Transverse colon (tissue), 4 donors: ENCODE data around the gene VPS35L.

ENCODE experiments used
- EP300 ChIP-seq: sonication (generic); formaldehyde crosslinking; IDR thresholded peaks from one replicate; pipeline ENCODE4 v1.6.1; 2017; ENCODE audit warnings: antibody characterized with exemption, low read depth
- POLR2A ChIP-seq: fragments of 450-650 bp; IDR thresholded peaks from one replicate; pipeline ENCODE4 v1.6.1; 2016; ENCODE audit warnings: antibody characterized with exemption, mild to moderate bottlenecking, moderate library complexity
- POLR2AphosphoS5 ChIP-seq, 3 donors: sonication (generic); formaldehyde crosslinking; IDR thresholded peaks; one replicate each; pipeline ENCODE4 v1.6.1; 2016; ENCODE audit warnings: antibody characterized with exemption in 3 of 3
- TF ChIP-seq, protein P1 (sequence below), 5 experiments: fragments of 200-600 bp in 3 of 5; fragments of 450-650 bp in 2 of 5; sonication (generic) in 3 of 5; IDR thresholded peaks; 1 replicate in 2 of 5; 2 replicates in 3 of 5; pipeline ENCODE4 v1.5.1; 2016 to 2017; ENCODE audit warnings: antibody characterized with exemption in 5 of 5, inconsistent platforms in 3 of 5, mild to moderate bottlenecking in 2 of 5, moderate library complexity in 1 of 5

GRCh38 chr16:19711643-19712042 lies 156.1 kb downstream of the VPS35L start:
- no peak for TF ChIP-seq POLR2AphosphoS5 (IDR thresholded peaks at IDR 0.05)
- TF ChIP-seq, protein P1, sequence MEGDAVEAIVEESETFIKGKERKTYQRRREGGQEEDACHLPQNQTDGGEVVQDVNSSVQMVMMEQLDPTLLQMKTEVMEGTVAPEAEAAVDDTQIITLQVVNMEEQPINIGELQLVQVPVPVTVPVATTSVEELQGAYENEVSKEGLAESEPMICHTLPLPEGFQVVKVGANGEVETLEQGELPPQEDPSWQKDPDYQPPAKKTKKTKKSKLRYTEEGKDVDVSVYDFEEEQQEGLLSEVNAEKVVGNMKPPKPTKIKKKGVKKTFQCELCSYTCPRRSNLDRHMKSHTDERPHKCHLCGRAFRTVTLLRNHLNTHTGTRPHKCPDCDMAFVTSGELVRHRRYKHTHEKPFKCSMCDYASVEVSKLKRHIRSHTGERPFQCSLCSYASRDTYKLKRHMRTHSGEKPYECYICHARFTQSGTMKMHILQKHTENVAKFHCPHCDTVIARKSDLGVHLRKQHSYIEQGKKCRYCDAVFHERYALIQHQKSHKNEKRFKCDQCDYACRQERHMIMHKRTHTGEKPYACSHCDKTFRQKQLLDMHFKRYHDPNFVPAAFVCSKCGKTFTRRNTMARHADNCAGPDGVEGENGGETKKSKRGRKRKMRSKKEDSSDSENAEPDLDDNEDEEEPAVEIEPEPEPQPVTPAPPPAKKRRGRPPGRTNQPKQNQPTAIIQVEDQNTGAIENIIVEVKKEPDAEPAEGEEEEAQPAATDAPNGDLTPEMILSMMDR (IDR thresholded peaks at IDR 0.05) = no peak
- no peak for TF ChIP-seq POLR2A
- TF ChIP-seq EP300 = no peak
